Measurements from ENCODE around the gene EIF4G3. TPM values are rescaled to one million over a fixed set of nuclear protein-coding genes. Genes with fewer than 3 reads are reported as not detected.

Gene EIF4G3
- total and polyA plus RNA-seq, 10 of the 15 experiments (the other 5 are each of a cell fraction or from before 2014, with no cell fraction given) = 7.4 to 45.1 (median 29.1) TPM

DNA sequence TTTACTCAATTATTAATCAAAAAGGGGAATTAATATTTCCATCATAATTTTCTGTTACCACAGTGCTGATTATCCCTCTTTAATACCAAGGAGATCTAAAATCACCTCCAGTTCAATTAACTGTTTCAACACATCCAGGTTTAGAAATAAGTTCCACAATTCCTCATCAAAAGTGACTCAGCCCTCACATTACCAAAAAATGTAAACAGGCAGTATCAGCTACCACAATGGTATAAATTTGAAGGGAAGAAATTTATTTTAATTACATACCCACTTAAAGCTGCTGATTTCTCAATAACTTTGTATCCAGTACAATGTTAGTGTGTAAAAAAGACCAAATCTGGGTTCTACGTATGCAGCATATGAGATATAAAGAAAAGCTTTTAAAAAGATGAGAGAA, 51.9 kb downstream of the EIF4G3 start:
- no peak for ATAC-seq
- no peak overlapping the region for H3K4me3 ChIP-seq
- H2AFZ ChIP-seq (ENCODE audit: control insufficient read depth, low read depth, low read length) = no peak overlapping the region
- H4K20me1 ChIP-seq (ENCODE audit: control insufficient read depth, insufficient read depth) = no peaks in the 10 kb centered on the region
- no peak for DNase-seq (ENCODE audit: low read depth, low spot score)
- no peaks in the 10 kb centered on the region for H3K27me3 ChIP-seq (replicated peaks in 1 of 2; ENCODE audit: control insufficient read depth in 2 of 2, insufficient read depth in 2 of 2, low read length in 1 of 2)
- no peak overlapping the region for H3K27ac ChIP-seq (ENCODE audit: control insufficient read depth, insufficient read depth)
- H3K4me2 ChIP-seq (ENCODE audit: control insufficient read depth, insufficient read depth) = no peak overlapping the region
- H3K36me3 ChIP-seq (ENCODE audit: control insufficient read depth in 2 of 2, insufficient read depth in 2 of 2, low read length in 1 of 2) = peaks cover 0 to 2% of the 10 kb centered on the region in 2 experiments; a peak in 2 of 4 replicates
- intact Hi-C loops (cut with micrococcal nuclease; ENCODE audit: unreplicated experiment) (no loop called here), in situ Hi-C loops (cut with MboI) (no loop called here)
- WGBS (ENCODE audit: insufficient coverage, insufficient replicate concordance, low lambda C conversion rate, missing lambda C conversion rate) = 100% methylated on average over 1 of the region's 1 CpG
- H3K9ac ChIP-seq (ENCODE audit: control insufficient read depth, insufficient read depth, low read length) = no peak overlapping the region
- no peaks in the 10 kb centered on the region for H3K4me1 ChIP-seq (ENCODE audit: control insufficient read depth, insufficient read depth, low read length)
- no peak for FAIRE-seq
- TF ChIP-seq SUZ12 (IDR thresholded peaks at IDR 0.05; ENCODE audit: unreplicated experiment) = no peak
- TF ChIP-seq, protein P1, sequence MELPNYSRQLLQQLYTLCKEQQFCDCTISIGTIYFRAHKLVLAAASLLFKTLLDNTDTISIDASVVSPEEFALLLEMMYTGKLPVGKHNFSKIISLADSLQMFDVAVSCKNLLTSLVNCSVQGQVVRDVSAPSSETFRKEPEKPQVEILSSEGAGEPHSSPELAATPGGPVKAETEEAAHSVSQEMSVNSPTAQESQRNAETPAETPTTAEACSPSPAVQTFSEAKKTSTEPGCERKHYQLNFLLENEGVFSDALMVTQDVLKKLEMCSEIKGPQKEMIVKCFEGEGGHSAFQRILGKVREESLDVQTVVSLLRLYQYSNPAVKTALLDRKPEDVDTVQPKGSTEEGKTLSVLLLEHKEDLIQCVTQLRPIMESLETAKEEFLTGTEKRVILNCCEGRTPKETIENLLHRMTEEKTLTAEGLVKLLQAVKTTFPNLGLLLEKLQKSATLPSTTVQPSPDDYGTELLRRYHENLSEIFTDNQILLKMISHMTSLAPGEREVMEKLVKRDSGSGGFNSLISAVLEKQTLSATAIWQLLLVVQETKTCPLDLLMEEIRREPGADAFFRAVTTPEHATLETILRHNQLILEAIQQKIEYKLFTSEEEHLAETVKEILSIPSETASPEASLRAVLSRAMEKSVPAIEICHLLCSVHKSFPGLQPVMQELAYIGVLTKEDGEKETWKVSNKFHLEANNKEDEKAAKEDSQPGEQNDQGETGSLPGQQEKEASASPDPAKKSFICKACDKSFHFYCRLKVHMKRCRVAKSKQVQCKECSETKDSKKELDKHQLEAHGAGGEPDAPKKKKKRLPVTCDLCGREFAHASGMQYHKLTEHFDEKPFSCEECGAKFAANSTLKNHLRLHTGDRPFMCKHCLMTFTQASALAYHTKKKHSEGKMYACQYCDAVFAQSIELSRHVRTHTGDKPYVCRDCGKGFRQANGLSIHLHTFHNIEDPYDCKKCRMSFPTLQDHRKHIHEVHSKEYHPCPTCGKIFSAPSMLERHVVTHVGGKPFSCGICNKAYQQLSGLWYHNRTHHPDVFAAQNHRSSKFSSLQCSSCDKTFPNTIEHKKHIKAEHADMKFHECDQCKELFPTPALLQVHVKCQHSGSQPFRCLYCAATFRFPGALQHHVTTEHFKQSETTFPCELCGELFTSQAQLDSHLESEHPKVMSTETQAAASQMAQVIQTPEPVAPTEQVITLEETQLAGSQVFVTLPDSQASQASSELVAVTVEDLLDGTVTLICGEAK (IDR thresholded peaks at IDR 0.05; ENCODE audit: borderline replicate concordance) = no peak
- no peak for TF ChIP-seq RELA (IDR thresholded peaks at IDR 0.05; ENCODE audit: borderline replicate concordance, partially characterized antibody)
- TF ChIP-seq FOXK2 (IDR thresholded peaks at IDR 0.05) = no peak
- no peak for TF ChIP-seq STAT1 (conservative IDR thresholded peaks at IDR 0.05)
- TF ChIP-seq SRF (IDR thresholded peaks at IDR 0.05; ENCODE audit: low read depth in 2 of 2, low read length in 2 of 2) = no peak
- TF ChIP-seq IKZF1 (conservative IDR thresholded peaks at IDR 0.05) = no peak
- no peak for TF ChIP-seq TAF1 (IDR thresholded peaks at IDR 0.05; ENCODE audit: borderline replicate concordance, low read depth, low read length)
- no peak for TF ChIP-seq JUND (IDR thresholded peaks at IDR 0.05; ENCODE audit: low read depth, low read length)
- TF ChIP-seq POLR2A (IDR thresholded peaks at IDR 0.05; ENCODE audit: low read depth, low read length) = no peak
- TF ChIP-seq POLR2AphosphoS2 (IDR thresholded peaks at IDR 0.05; ENCODE audit: low read depth, low read length) = no peak
- TF ChIP-seq LARP7 (IDR thresholded peaks at IDR 0.05) = no peak
- TF ChIP-seq BHLHE40 (IDR thresholded peaks at IDR 0.05; ENCODE audit: borderline replicate concordance in 1 of 2, low read depth in 2 of 2, low read length in 1 of 2) = no peak
- no peak for TF ChIP-seq NR2C2 (IDR thresholded peaks at IDR 0.05; ENCODE audit: borderline replicate concordance, control insufficient read depth, insufficient read length, low read depth)
- TF ChIP-seq, protein P2, sequence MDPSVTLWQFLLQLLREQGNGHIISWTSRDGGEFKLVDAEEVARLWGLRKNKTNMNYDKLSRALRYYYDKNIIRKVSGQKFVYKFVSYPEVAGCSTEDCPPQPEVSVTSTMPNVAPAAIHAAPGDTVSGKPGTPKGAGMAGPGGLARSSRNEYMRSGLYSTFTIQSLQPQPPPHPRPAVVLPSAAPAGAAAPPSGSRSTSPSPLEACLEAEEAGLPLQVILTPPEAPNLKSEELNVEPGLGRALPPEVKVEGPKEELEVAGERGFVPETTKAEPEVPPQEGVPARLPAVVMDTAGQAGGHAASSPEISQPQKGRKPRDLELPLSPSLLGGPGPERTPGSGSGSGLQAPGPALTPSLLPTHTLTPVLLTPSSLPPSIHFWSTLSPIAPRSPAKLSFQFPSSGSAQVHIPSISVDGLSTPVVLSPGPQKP (IDR thresholded peaks at IDR 0.05; ENCODE audit: low read depth, low read length) = no peak
- TF ChIP-seq MYC (IDR thresholded peaks at IDR 0.05; ENCODE audit: insufficient read depth, insufficient read length, insufficient replicate concordance, low read length, severe bottlenecking) = no peak
- BruUV-seq (replicated peaks) = no TSS peak
- SMC1A ChIA-PET (ENCODE audit: uncharacterized antibody, unreplicated experiment) = interaction anchor here (0.6 to 1.3 kb wide), 4 partner anchors 9 to 157 kb away, joined by 3 to 5 read pairs (median 4); no protein-coding TSS in a partner anchor
- no peaks in the 10 kb centered on the region for H3K9me3 ChIP-seq (replicated peaks; ENCODE audit: control insufficient read depth, insufficient read depth, low read length)
- CTCF ChIA-PET = no interaction called here
- no peaks in the 10 kb centered on the region; the same call in 1 of the 2 replicates for H3K79me2 ChIP-seq (ENCODE audit: control insufficient read depth, insufficient read depth, low read length)
- POLR2A ChIA-PET = no interaction called here
- RAD21 ChIA-PET (ENCODE audit: unreplicated experiment) = no interaction called here

Measured in GM12878 (cell line).